Astrocyte (in vitro differentiated cells and primary cell): Measurements from ENCODE around the gene LGR6.

Experiments
- EZH2 ChIP-seq: IDR thresholded peaks from 2 replicates; pipeline ENCODE4 v1.6.1; 2012; ENCODE audit warnings: mild to moderate bottlenecking, low read length, inconsistent platforms; ENCODE audit not compliant: insufficient read depth
- TF ChIP-seq, protein P1 (sequence below): IDR thresholded peaks from 2 replicates; pipeline ENCODE4 v1.5.1; 2011; ENCODE audit warnings: low read depth, mild to moderate bottlenecking, inconsistent platforms, low read length, moderate library complexity; ENCODE audit not compliant: insufficient read depth

DNA sequence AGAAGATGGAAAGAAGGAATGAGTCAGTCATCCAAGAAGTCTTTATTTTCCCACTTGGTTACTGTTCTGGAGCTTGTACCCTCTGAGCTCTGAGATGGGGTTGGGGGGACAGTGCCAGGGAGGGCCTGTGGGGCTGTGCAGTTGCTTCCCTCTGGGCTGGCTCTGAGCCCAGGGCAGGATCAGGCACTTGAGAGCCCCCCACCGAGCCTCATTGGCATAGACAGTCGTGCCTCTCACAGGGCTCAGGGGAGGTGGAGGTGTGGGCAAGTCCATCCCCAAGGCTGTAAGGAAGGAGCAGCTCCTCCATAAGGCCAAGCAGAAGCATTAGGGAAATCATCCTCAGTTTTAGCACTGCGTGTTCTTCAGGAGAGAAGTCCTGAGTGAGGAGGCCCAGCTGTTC lies 46.6 kb upstream of the LGR6 start:
- TF ChIP-seq, protein P1, sequence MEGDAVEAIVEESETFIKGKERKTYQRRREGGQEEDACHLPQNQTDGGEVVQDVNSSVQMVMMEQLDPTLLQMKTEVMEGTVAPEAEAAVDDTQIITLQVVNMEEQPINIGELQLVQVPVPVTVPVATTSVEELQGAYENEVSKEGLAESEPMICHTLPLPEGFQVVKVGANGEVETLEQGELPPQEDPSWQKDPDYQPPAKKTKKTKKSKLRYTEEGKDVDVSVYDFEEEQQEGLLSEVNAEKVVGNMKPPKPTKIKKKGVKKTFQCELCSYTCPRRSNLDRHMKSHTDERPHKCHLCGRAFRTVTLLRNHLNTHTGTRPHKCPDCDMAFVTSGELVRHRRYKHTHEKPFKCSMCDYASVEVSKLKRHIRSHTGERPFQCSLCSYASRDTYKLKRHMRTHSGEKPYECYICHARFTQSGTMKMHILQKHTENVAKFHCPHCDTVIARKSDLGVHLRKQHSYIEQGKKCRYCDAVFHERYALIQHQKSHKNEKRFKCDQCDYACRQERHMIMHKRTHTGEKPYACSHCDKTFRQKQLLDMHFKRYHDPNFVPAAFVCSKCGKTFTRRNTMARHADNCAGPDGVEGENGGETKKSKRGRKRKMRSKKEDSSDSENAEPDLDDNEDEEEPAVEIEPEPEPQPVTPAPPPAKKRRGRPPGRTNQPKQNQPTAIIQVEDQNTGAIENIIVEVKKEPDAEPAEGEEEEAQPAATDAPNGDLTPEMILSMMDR = no peak
- TF ChIP-seq EZH2 = no peak
